K562 (cell line): Measurements from ENCODE around the gene GABBR1. TPM values are rescaled to one million over a fixed set of nuclear protein-coding genes. Genes with fewer than 3 reads are reported as not detected.

Experiments used
- ATAC-seq: fragments of 200-7000 bp; cut with Tn5 transposase; 3 replicates; pipeline ENCODE4 v1.9.1; 2020; ENCODE audit warnings: moderate library complexity
- BruUV-seq: library from RNA; stranded (reverse); fragments of 400-500 nt; replicated peaks from 2 replicates; lab custom pipeline; 2021; lab: Mats Ljungman, UMichigan
- CTCF ChIA-PET: fragments of 300-600 bp; formaldehyde crosslinking; extraction: SDS; loops from one replicate; lab custom pipeline; 2021; ENCODE audit warnings: low intra/inter-chr PET ratio; lab: Yijun Ruan, JAX
- POLR2A ChIA-PET: fragments of 300-600, 350-650 bp; sonication (Branson Sonifier 250); formaldehyde crosslinking; extraction: SDS; loops from one replicate; lab custom pipeline; 2021; ENCODE audit warnings: antibody characterized with exemption, inconsistent platforms; lab: Yijun Ruan, JAX
- DNase-seq, 4 experiments: peaks; one replicate each; pipeline versions ENCODE4 v3.0.0 to v3.0.0-alpha.2; 2011 to 2018; ENCODE audit warnings: low spot score in 3 of 4, mixed read lengths in 3 of 4; ENCODE audit errors: extremely low read depth in 1 of 4
- FAIRE-seq: peaks from 2 replicates; lab custom pipeline; 2011; peaks lifted over from hg19 to GRCh38; lab: Jason Lieb, UNC
- H2AFZ ChIP-seq: 2 replicates; pipeline ENCODE4 v1.6.0; 2011; ENCODE audit warnings: low read depth, low read length, control low read depth, inconsistent platforms
- H3K27ac ChIP-seq: fragments of 200-600 bp; 3 replicates; pipeline ENCODE4 v1.8.0; 2011; ENCODE audit warnings: low read depth, mild to moderate bottlenecking, control low read depth, inconsistent platforms, low read length, moderate library complexity, mixed read lengths; ENCODE audit errors: extremely low read depth
- H3K27me3 ChIP-seq, 2 experiments: fragments of 300-600 bp in 1 of 2; 2 replicates in 1 of 2; 3 replicates in 1 of 2; pipeline versions ENCODE4 v1.6.0 to v1.8.0; 2011; ENCODE audit warnings: inconsistent platforms in 2 of 2, low read length in 2 of 2, mild to moderate bottlenecking in 1 of 2, mixed read lengths in 1 of 2, moderate library complexity in 1 of 2; ENCODE audit not compliant: control insufficient read depth in 2 of 2, insufficient read depth in 2 of 2
- H3K36me3 ChIP-seq: fragments of 300-600 bp; 3 replicates; pipeline ENCODE4 v1.8.0; 2011; ENCODE audit warnings: mild to moderate bottlenecking, low read length, inconsistent platforms; ENCODE audit not compliant: control insufficient read depth, insufficient read depth
- H3K4me1 ChIP-seq, 2 experiments: fragments of 200-600 bp in 1 of 2; replicated peaks in 1 of 2; 2 replicates in 1 of 2; 3 replicates in 1 of 2; pipeline versions ENCODE4 v1.5.1 to v1.8.0; 2011; ENCODE audit warnings: inconsistent platforms in 2 of 2, low read length in 2 of 2, mild to moderate bottlenecking in 1 of 2, mixed read lengths in 1 of 2, moderate library complexity in 1 of 2; ENCODE audit not compliant: control insufficient read depth in 2 of 2, insufficient read depth in 2 of 2
- H3K4me2 ChIP-seq: 2 replicates; pipeline ENCODE4 v1.6.1; 2011; ENCODE audit warnings: low read length, control low read depth, inconsistent platforms, mixed read lengths; ENCODE audit not compliant: insufficient read depth
- H3K4me3 ChIP-seq: fragments of 200-600 bp; sonication (generic), shearing (Covaris generic); 2 replicates; pipeline ENCODE4 v1.5.1; 2016; ENCODE audit warnings: control low read depth, inconsistent platforms
- H3K79me2 ChIP-seq: fragments of 200-600 bp; 3 replicates; pipeline ENCODE4 v1.8.0; 2011; ENCODE audit warnings: low read length, inconsistent platforms; ENCODE audit not compliant: control insufficient read depth, insufficient read depth
- H3K9ac ChIP-seq, 2 experiments: 2 replicates each; pipeline versions ENCODE4 v1.6.0 to v1.6.1; 2011; ENCODE audit warnings: low read depth in 2 of 2, low read length in 2 of 2, control low read depth in 1 of 2, inconsistent platforms in 1 of 2, mild to moderate bottlenecking in 1 of 2, mixed read lengths in 1 of 2; ENCODE audit not compliant: insufficient read depth in 1 of 2
- H3K9me1 ChIP-seq: one replicate; pipeline ENCODE4 v1.6.0; 2011; ENCODE audit warnings: inconsistent platforms, mild to moderate bottlenecking, low read length, moderate library complexity; ENCODE audit not compliant: control insufficient read depth, insufficient read depth
- H3K9me3 ChIP-seq: replicated peaks from 2 replicates; pipeline ENCODE4 v1.5.1; 2011; ENCODE audit warnings: low read depth, low read length, inconsistent platforms; ENCODE audit not compliant: control insufficient read depth, insufficient read depth
- H4K20me1 ChIP-seq: replicated peaks from 2 replicates; pipeline ENCODE4 v1.6.1; 2011; ENCODE audit warnings: low read length, inconsistent platforms, mixed read lengths; ENCODE audit not compliant: control insufficient read depth, insufficient read depth
- HDAC1 ChIP-seq, 2 experiments: fragments of 450-650 bp; IDR thresholded peaks; 2 replicates each; pipeline ENCODE4 v1.6.1; 2016 to 2017; ENCODE audit warnings: inconsistent platforms in 1 of 2, mild to moderate bottlenecking in 1 of 2, moderate library complexity in 1 of 2
- NR3C1 ChIP-seq: sonication (generic); formaldehyde crosslinking; IDR thresholded peaks from 2 replicates; pipeline ENCODE4 v1.8.1; 2022; ENCODE audit warnings: missing genetic modification reagents
- THRB ChIP-seq: fragments of 450-650 bp; formaldehyde crosslinking; conservative IDR thresholded peaks from 2 replicates; pipeline ENCODE4 v1.4.0; 2022; ENCODE audit warnings: mild to moderate bottlenecking, missing genetic modification characterization
- WGBS: fragments of 100-300 bp; shearing (Covaris generic); methylation state at CpG from one replicate; pipeline ENCODE4 v1.1.6; 2016; ENCODE audit warnings: low coverage, mixed read lengths; ENCODE audit not compliant: insufficient coverage; ENCODE audit errors: missing lambda C conversion rate; 5-methylcytosine and 5-hydroxymethylcytosine counted together
- in situ Hi-C: fragments of 300-500 bp; cut with MboI; formaldehyde crosslinking; loops from 4 replicates; pipeline ENCODE4 v1.15.0; 2018; ENCODE audit warnings: inconsistent platforms, mixed read lengths
- intact Hi-C: fragments of 100-400 bp; cut with micrococcal nuclease; formaldehyde crosslinking; loops from 2 replicates; pipeline ENCODE4 v1.14.2; 2022
- polyA plus RNA-seq, 8 experiments: library from polyadenylated mRNA; depleted of rRNA in 4 of 8; stranded (reverse) in 5 of 8; unstranded in 3 of 8; fragments of >200 nt; fragmentation: Nextera tagmentation in 2 of 8; fragmentation: Illumina TruSeq in 1 of 8; extraction: Ambion mirVana in 2 of 8; extraction: Trizol in 1 of 8; gene quantifications; 2 replicates each; pipeline versions ENCODE4 v1.2.1 to v1.2.3, GENCODE V29; 2011 to 2014; ENCODE audit warnings: inconsistent platforms in 1 of 8, missing spikeins in 1 of 8
- total RNA-seq, 7 experiments: library from RNA; depleted of rRNA in 6 of 7; stranded (reverse); fragments of >200 nt in 6 of 7; fragmentation: Illumina TruSeq in 2 of 7; extraction: Trizol in 2 of 7; gene quantifications; 2 replicates each; pipeline versions ENCODE4 v1.2.1 to v1.2.3, GENCODE V29; 2011 to 2021; ENCODE audit warnings: low replicate concordance in 1 of 7
- TF ChIP-seq, protein P1 (sequence below): fragments of 250-450 bp; sonication (Bioruptor Pico); IDR thresholded peaks from 2 replicates; pipeline ENCODE4 v1.8.0; 2021; ENCODE audit warnings: moderate library complexity, mild to moderate bottlenecking, inconsistent platforms

GABBR1 gene
- total and polyA plus RNA-seq, 9 of the 15 experiments (the other 6 are each of a cell fraction or from before 2014, with no cell fraction given) = 2.2 to 48.3 (median 20.8) TPM

DNA sequence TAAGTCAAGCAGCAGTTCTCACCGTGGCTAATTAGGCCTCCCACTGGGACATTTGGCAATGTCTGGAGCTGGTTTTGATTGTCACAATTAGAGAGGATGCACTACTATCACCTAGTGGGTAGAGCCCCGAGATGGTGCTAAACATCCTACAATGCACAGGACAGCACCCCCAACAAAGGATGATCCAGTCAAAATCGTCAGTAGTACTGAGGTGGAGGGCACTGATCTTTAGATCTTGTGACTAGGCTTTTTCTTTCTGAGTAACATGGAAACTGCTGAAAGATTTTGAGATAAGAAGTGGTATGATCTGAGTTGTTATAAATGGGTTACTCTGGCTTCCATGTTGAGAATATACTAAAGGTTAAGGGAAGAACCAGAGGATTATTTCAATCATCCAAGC is 85.4 kb downstream of the GABBR1 start:
- ATAC-seq = no peak
- no peaks in the 10 kb centered on the region for H3K4me1 ChIP-seq
- no peak for TF ChIP-seq HDAC1 (IDR thresholded peaks at IDR 0.05)
- TF ChIP-seq NR3C1 = no peak
- TF ChIP-seq, protein P1, sequence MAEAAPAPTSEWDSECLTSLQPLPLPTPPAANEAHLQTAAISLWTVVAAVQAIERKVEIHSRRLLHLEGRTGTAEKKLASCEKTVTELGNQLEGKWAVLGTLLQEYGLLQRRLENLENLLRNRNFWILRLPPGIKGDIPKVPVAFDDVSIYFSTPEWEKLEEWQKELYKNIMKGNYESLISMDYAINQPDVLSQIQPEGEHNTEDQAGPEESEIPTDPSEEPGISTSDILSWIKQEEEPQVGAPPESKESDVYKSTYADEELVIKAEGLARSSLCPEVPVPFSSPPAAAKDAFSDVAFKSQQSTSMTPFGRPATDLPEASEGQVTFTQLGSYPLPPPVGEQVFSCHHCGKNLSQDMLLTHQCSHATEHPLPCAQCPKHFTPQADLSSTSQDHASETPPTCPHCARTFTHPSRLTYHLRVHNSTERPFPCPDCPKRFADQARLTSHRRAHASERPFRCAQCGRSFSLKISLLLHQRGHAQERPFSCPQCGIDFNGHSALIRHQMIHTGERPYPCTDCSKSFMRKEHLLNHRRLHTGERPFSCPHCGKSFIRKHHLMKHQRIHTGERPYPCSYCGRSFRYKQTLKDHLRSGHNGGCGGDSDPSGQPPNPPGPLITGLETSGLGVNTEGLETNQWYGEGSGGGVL = no peak
- TF ChIP-seq THRB (CRISPR knock-in tag) = no peak
- ChIA-PET POLR2A (interaction anchor here (1.4 kb wide), 1 partner anchor 11 kb away, joined by 8 read pairs; the partner anchor contains the start of gene UBD), CTCF (no interaction called here)
- no TSS peak for BruUV-seq
- FAIRE-seq = no peak
- no peaks in the 10 kb centered on the region for H4K20me1 ChIP-seq
- no peaks in the 10 kb centered on the region for H3K9me1 ChIP-seq
- 2% methylated on average over 3 of the region's 3 CpGs for WGBS
- no peaks in the 10 kb centered on the region for H3K79me2 ChIP-seq
- no peaks in the 10 kb centered on the region for H3K36me3 ChIP-seq
- in situ Hi-C loops = no loop called here
- no peak for DNase-seq
- no peak overlapping the region for H2AFZ ChIP-seq
- intact Hi-C loops = no loop called here
- peaks cover 3 to 21% of the 10 kb centered on the region in 2 experiments; a peak in 4 of 5 replicates for H3K27me3 ChIP-seq
- H3K27ac ChIP-seq = no peak overlapping the region
- H3K4me2 ChIP-seq = no peak overlapping the region
- no peak overlapping the region for H3K4me3 ChIP-seq
- no peaks in the 10 kb centered on the region for H3K9me3 ChIP-seq
- H3K9ac ChIP-seq = no peak overlapping the region
